HUES6 (cell line): ENCODE data around the gene LLCFC1.
"Not testable (repeated sequence)": the region's sequence is repeated elsewhere in the genome, so short reads cannot be mapped to it uniquely, and the experiment has no call there.

Source experiments
- H3K27ac ChIP-seq: 2 replicates; pipeline ENCODE4 v1.7.0; 2013; ENCODE audit warnings: low read depth, mild to moderate bottlenecking, low read length, inconsistent platforms
- H3K27me3 ChIP-seq: 2 replicates; pipeline ENCODE4 v1.6.1; 2013; ENCODE audit warnings: low read length; ENCODE audit not compliant: control insufficient read depth, insufficient read depth
- H3K36me3 ChIP-seq: 2 replicates; pipeline ENCODE4 v1.6.1; 2013; ENCODE audit warnings: low read length; ENCODE audit not compliant: control insufficient read depth, insufficient read depth
- H3K4me1 ChIP-seq: 2 replicates; pipeline ENCODE4 v1.6.1; 2013; ENCODE audit warnings: low read length; ENCODE audit not compliant: control insufficient read depth, insufficient read depth
- H3K4me3 ChIP-seq: 2 replicates; pipeline ENCODE4 v1.5.1; 2013; ENCODE audit warnings: low read depth, low read length
- H3K9ac ChIP-seq: one replicate; pipeline ENCODE4 v1.6.1; 2013; ENCODE audit warnings: mild to moderate bottlenecking, low read length
- H3K9me3 ChIP-seq: 2 replicates; pipeline ENCODE4 v1.6.1; 2013; ENCODE audit warnings: low read depth, low read length; ENCODE audit not compliant: control insufficient read depth, insufficient read depth

LLCFC1 gene

DNA sequence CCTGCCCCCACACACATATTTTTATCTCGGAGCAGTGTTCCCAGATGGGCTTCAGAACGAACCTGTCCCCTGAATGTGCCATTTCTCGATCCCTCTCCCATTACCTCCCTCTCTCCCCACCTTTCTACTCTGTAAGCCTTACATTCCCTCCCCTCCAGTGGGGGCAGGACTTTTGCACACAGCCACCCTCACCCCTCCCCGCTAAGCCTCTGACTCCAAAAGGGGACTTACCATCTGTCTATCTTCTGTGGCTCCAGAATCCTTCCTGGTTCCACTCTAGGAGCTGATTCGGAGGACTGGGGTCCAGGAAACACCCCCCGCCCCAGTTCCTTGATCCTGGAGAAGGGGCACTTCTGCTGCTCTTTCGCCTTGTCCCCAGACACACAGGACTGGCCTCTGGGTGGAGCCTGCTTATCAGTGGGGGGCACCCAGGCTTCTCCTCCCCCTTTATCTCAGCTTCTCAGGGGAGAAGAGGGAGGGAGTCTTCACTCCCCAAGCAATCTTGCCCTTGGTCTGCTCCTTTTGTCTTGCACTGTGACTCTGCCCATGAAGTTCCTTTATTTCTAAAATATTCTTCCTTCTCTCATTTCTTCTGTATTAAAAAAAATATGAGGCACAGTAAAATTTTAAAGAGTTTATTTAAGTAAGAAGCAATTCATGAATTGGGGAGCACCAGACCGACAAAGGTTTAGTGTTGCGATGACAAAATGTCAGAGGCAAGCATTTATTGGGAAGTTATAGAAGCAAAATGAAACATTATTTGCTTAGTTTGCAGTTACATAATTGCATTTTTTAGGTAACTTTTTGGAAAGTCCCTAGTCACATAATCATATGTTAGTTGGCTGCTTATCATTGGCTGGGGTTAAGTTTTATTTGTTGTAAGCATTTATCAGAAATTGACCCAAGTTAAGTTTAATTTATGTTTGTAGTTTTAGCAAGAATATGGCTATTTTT lies 23.0 kb downstream of the LLCFC1 start, which contains the start of gene KEL:
TSS of gene KEL (minus strand) at position 391 of the 954 bp plus-strand sequence. CDS start at position 234, 157 bp downstream.
- Histone ChIP-seq H3K36me3 (no peaks in the 10 kb centered on the region), H3K27me3 (no peaks in the 10 kb centered on the region), H3K4me1 (peaks cover 35% of the 10 kb centered on the region), H3K9me3 (no peaks in the 10 kb centered on the region), H3K9ac (peak within 1 kb of the TSS; percentile 11), H3K27ac (no peak within 1 kb of the TSS), H3K4me3 (peak within 1 kb of the TSS; percentile 42; the same call in 1 of the 2 replicates)

DNA sequence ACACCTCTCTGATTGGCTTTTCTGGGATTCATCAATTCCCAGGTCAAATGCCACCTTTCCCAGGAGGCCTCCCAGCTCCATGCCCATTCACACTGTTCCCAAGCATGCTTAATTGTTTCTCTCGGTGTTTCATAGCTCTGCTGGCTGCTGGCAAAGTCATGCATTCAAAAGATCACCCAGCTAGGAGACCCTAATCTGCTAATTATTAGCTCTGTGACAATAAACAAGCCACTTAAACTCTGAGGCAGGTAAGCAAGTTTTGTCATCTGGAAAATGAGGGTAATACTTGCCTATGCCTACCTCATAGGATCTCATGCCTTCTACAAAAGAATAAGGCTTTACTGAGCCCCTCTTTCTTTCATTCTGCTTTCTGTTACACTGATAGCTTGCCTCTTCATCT lies 23.7 kb downstream of the LLCFC1 start:
- Histone ChIP-seq H3K4me3 (no peak overlapping the region), H3K9ac (no peak overlapping the region), H3K36me3 (no peaks in the 10 kb centered on the region), H3K27me3 (no peaks in the 10 kb centered on the region), H3K27ac (no peak overlapping the region), H3K9me3 (no peaks in the 10 kb centered on the region), H3K4me1 (peaks cover 27% of the 10 kb centered on the region)

DNA sequence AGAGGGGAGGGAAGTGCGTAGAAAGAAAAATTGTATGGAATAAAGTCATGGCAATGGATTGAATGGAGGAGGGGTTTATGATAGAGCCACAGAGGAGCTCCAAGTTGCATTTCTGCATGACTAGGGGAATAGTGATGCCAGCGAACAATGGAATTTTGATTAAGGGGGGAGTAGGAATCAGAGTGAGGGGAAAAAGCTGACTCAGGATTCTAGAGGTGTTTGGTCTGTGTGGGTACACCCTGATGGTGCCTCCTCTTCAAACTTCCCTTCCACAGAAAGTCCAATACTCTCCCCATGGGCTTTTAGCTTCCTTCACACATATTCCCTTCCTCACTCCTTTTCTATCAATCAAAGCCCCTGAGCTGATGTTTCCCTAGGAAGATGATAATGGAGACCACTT lies 24.7 kb downstream of the LLCFC1 start:
- Histone ChIP-seq H3K4me3 (no peak overlapping the region), H3K27ac (no peak overlapping the region), H3K4me1 (peaks cover 18% of the 10 kb centered on the region), H3K9ac (no peak overlapping the region), H3K27me3 (no peaks in the 10 kb centered on the region), H3K9me3 (no peaks in the 10 kb centered on the region), H3K36me3 (no peaks in the 10 kb centered on the region)

DNA sequence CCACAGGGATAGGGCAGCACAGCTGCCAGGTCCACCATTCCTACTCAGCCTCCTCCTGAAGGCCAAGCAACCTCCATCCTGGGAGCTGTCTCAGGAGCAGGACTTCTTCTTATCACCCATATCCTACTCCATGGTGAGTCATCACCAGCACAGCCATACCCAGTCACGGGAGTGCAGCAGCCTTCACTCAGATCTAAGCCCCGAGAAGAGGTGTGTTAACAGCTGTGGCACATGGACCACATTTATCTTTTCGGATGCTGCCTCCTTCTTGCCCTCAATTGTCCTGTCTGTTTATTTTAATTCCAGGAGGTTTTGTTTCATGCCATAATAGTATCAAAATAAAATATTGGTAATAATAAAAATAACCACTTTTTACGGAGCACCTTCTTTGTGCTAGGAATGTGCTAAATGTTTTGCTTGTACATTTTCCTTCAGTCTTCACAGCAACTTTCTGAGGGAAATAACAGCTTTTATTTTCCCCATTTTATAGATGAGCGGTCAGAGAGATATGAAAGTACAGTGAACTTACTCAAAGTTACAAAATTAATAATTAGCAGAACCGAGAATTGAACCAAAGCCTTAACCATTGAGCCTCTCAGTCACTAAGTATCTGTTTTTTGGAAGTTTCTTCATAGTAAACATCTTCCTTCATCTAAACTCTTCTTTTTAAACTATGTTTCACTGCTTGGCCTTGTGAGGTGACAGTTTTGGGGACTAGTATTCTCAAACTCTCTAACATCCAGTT lies 25.4 kb downstream of the LLCFC1 start:
- Histone ChIP-seq H3K9ac (no peak overlapping the region), H3K4me3 (no peak overlapping the region), H3K9me3 (no peaks in the 10 kb centered on the region), H3K36me3 (no peaks in the 10 kb centered on the region), H3K4me1 (peaks cover 18% of the 10 kb centered on the region), H3K27me3 (no peaks in the 10 kb centered on the region), H3K27ac (no peak overlapping the region)

DNA sequence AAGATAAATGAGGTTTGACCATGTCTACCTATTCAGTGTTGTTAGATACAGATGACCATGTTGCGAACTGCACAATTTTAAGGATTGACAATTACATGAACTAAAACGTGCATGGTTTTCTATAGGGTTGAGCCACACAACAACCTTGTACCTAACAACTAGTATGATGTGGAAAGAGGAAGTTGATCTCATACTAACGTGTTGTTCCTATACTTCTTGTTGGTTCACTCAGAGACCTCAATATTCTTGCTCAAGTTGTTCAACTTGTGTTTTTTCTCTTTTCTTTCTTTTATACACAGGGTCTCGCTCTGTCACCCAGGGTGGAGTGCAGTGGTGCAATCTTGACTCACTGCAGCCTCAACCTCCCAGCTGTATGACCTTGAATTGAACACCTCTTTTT lies 28.9 kb downstream of the LLCFC1 start:
- Histone ChIP-seq H3K4me1 (no peaks in the 10 kb centered on the region), H3K9me3 (peaks cover 5% of the 10 kb centered on the region; the same call in 1 of the 2 replicates), H3K9ac (no peak overlapping the region), H3K27ac (no peak overlapping the region), H3K4me3 (no peak overlapping the region), H3K36me3 (no peaks in the 10 kb centered on the region), H3K27me3 (no peaks in the 10 kb centered on the region)

DNA sequence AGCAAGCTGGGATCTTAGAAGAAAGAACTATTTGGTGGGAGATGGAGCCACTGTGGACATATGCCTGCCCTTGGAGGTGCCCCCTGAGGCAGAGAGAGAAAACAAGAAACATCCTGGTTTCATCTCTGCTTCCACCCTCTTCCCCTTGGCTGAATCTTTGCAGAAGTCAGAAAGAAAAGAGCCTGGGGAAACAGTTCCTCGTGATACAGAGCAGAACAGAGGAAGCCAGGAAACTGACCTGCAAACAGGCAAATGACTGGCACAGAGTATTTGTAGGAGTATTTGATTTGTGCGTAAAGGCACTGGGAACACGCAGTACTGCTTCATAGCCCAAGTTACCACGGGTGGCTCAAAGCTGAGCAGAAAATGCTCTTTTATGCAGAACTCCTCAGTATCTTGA lies 29.9 kb downstream of the LLCFC1 start:
- Histone ChIP-seq H3K27me3 (no peaks in the 10 kb centered on the region), H3K9ac (no peak overlapping the region), H3K27ac (no peak overlapping the region), H3K9me3 (peaks cover 5% of the 10 kb centered on the region; the same call in 1 of the 2 replicates), H3K4me3 (no peak overlapping the region), H3K4me1 (no peaks in the 10 kb centered on the region), H3K36me3 (no peaks in the 10 kb centered on the region)

DNA sequence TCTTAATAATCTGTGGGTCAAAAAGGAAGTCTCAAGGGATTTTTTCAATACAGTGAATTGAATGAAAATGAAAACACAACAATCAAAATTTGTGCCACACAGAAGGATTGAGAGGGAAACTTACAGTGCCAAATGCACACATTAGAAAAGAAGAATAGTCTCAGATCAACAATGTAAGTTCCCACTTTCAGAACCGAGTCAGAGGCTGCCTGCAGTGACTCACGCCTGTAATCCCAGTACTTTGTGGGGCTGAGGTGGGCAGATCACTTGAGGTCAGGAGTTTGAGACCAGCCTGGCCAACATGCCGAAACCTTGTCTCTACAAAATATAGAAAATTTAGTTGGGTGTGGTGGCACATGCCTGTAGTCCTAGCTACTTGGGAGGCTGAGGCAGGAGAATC lies 35.3 kb downstream of the LLCFC1 start:
- no peaks in the 10 kb centered on the region for H3K36me3 ChIP-seq
- no peak overlapping the region for H3K4me3 ChIP-seq
- H3K9ac ChIP-seq, result no peak overlapping the region
- no peak overlapping the region for H3K27ac ChIP-seq
- peaks cover 15% of the 10 kb centered on the region for H3K9me3 ChIP-seq
- H3K27me3 ChIP-seq, result no peaks in the 10 kb centered on the region
- H3K4me1 ChIP-seq, result no peaks in the 10 kb centered on the region

DNA sequence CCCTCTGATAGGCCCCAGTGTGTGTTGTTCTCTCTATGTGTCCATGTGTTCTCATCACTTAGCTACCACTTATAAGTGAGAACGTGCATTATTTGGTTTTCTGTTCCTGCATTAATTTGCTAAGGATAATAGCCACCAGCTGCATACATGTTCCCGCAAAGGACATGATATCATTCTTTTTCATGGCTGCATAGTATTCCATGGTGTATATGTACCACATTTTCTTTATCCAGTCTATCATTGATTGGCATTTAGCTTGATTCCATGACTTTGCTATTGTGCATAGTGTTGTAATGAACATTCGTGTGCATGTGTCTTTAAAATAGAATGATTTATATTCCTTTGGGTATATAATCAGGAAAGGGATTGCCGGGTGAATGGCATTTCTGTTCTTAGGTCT lies 39.1 kb downstream of the LLCFC1 start:
- H3K27ac ChIP-seq, H3K4me1 ChIP-seq, H3K36me3 ChIP-seq, H3K9me3 ChIP-seq, H3K4me3 ChIP-seq, H3K9ac ChIP-seq, H3K27me3 ChIP-seq: not testable (repeated sequence)

DNA sequence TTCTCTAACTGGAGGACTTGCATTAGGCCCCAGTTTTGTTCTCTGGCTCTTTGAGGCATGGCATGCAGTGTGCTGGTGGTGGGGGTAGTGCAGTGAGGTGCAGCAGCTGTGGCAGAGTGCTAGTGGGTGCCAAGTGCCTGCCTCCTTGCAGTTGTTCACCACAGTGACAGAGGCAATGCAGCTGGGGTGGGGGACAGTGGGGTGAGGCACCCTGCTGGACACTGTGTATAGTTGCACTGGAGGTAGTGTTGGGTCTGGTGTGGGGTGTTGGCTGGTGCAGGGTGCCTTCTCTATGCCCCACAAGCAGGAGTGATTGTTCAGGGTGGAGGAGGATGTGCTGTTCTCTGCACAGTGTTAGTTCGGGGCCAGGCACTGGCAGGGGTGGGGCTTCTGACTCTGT lies 44.5 kb downstream of the LLCFC1 start:
- Histone ChIP-seq H3K4me1 (no peaks in the 10 kb centered on the region), H3K9ac (no peak overlapping the region), H3K9me3 (0 out of 2 replicates have a peak, but pooled peaks cover under 1% of the 10 kb centered on the region), H3K27me3 (no peaks in the 10 kb centered on the region), H3K36me3 (no peaks in the 10 kb centered on the region), H3K27ac (no peak overlapping the region), H3K4me3 (no peak overlapping the region)

DNA sequence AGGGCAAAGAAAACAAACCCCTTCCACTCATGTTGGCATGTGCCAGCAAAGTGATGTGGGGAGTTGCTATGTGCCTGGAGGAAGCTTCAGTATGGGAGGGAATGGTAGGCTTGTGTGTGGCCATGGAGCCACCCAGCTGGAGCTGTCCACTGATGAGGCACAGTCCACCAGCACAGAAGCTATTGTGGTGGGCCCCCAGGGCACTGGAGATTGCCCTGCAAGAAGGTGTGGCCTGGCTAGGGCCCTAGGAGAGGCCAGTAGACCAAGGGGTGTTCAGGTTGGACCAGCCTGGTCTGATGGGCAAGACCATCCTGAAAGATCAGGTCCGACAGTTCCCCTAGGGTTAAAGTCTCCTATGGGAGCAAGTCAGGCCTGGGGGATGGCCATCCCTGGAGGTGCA lies 45.0 kb downstream of the LLCFC1 start:
- Histone ChIP-seq H3K4me3 (no peak overlapping the region), H3K27me3 (no peaks in the 10 kb centered on the region), H3K27ac (no peak overlapping the region), H3K36me3 (no peaks in the 10 kb centered on the region), H3K4me1 (no peaks in the 10 kb centered on the region), H3K9ac (no peak overlapping the region), H3K9me3 (no peaks in the 10 kb centered on the region)
